NCI-H1048 (cell line): ENCODE results near the gene ATG10.
A peak's percentile ranks its signal among the peaks of the same experiment; 100 is the strongest.
"Not testable (repeated sequence)": the region's sequence is repeated elsewhere in the genome, so short reads cannot be mapped to it uniquely, and the experiment has no call there.

ENCODE experiments used
- DNase-seq: peaks from one replicate; lab custom pipeline; 2025; lab: John Stamatoyannopoulos, UW

Gene ATG10

GRCh38 chr5:82225525-82226172 is 253.8 kb downstream of the ATG10 start:
- peak; percentile 37 for DNase-seq

DNA sequence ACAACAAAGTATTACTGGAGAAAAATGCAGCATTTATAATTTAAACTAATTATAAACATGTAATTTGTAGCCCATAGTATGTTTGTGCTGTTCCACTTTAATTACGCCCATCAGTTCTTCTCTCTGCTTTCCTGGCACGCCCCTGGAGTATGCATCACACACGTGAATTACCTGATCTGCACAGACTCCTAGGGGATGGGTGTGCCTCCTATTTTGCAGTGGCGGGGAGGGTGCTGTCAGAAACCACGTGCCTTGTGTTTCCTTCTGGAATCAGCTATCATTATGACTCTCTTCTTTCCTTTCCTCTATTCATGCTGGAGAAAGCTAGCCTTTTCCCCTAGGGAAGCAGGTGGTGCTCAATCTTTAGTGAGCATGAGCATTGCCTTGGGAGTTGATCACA is 263.1 kb downstream of the ATG10 start:
- no peak for DNase-seq

DNA sequence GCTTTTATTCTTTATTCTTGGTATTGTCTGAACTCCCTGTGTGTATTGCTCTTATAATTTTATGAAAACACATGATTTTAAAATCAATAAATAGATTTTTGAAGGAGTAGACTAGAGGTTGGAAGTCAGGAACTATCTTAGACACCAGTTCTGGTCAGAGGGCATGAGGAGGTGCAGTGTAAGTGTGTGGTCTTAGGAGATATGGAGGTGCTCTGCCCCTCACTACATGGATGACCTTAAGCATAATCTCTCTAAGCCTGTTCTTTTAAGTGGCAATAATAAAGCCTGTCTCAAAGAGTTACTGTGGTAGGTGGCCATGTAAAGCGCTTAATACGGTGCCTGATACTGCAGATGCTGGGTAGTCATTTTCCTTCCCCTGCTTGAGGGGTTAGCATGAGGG is 272.3 kb downstream of the ATG10 start:
- no peak for DNase-seq

- DNase-seq = no peak
Measured at GRCh38 chr5:82244854-82245635, 273.2 kb downstream of the ATG10 start.

GRCh38 chr5:82246960-82247574 is 275.2 kb downstream of the ATG10 start:
- DNase-seq = no peak

GRCh38 chr5:82252744-82253143 is 280.9 kb downstream of the ATG10 start:
- DNase-seq = no peak

- no peak for DNase-seq
Measured at GRCh38 chr5:82255844-82256243, 284.0 kb downstream of the ATG10 start.

DNA sequence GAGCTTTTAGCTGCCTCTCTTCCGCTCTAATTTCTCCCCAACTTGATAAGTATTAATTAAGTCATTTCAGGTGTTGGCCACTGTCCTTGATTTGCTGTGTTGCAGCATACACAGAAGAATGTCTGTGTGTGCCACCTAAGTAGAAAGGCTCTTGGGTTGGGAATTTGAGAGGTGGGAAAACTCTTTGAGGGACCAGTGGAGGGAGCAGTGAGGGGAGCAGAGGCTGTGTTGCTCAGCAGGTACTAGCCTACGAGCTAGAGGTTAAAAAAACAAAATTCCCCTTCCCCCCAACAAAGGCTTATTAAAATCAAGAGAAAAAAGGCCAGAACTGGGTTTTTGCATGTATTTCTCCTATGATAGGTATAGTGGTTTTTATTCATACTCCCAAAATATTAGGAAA is 285.4 kb downstream of the ATG10 start:
- no peak for DNase-seq

DNA sequence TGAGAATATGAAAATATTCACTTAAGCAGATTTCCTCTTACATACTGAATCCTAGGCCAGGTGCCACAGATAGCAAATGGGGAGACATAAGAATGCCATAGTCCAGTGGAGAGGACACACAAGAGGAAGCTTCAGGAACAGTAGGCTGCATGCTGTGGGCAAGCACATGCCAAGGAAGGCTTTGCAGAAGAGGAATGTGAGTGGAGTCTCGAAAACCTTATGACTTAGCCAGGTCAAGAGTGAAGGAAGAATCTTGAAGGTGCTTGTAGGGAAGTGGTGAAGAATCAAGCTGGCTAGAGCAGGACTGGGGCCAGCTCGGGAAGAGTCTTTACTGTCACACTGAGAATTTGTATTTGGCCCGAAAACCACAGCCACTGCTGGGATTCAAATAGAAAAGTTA is 285.9 kb downstream of the ATG10 start:
- no peak for DNase-seq

GRCh38 chr5:82259172-82259800 is 287.5 kb downstream of the ATG10 start:
- DNase-seq = no peak

DNA sequence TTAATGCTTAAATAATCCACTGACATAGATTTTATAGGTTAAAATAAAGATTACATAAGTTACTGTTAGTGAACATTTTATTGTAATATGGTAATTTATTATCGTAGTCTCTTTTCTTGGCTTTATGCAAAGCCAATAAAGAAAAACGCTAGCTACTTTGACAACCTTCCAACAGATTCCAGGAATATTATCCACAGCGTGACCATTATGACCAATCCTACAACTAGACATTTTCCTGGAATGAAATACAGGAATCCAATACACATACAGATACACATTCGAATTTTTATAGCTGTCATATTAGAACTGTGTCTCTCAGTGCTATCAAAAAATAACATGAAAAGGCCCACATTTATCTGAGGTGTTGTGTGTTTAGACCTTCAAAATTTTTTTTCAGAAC is 293.2 kb downstream of the ATG10 start:
- no peak for DNase-seq

DNA sequence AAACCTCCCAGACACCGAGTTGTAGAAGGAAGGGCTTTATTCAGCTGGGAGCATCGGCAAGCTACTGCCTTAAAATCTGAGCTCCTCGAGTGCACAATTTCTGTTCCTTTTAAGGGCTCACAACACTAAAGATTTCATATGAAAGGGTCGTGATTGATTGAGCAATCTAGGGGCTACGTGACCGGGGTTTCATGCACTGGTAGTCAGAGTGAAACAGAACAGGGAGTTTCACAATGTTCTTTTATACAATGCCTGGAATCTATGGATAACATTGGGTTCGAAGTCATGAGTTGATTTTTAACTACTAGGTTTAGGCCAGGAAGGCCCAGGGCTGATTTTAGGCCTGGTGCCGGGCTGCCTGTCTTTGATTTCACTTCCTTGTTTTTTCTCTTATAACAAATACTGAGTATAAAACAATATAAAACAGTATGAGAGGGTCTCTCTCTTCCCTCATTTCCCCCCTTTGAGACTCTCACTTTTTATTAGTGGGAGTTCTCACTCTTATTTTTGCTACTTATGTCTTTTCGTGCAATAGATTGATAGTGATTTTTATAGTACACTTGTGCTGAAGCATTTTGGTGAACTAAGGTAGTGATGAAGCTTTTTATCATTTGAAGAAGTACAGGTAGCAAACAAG is 295.6 kb downstream of the ATG10 start:
- not testable (repeated sequence) for DNase-seq

- not testable (repeated sequence) for DNase-seq
Measured at GRCh38 chr5:82269363-82269762, 297.5 kb downstream of the ATG10 start.

DNA sequence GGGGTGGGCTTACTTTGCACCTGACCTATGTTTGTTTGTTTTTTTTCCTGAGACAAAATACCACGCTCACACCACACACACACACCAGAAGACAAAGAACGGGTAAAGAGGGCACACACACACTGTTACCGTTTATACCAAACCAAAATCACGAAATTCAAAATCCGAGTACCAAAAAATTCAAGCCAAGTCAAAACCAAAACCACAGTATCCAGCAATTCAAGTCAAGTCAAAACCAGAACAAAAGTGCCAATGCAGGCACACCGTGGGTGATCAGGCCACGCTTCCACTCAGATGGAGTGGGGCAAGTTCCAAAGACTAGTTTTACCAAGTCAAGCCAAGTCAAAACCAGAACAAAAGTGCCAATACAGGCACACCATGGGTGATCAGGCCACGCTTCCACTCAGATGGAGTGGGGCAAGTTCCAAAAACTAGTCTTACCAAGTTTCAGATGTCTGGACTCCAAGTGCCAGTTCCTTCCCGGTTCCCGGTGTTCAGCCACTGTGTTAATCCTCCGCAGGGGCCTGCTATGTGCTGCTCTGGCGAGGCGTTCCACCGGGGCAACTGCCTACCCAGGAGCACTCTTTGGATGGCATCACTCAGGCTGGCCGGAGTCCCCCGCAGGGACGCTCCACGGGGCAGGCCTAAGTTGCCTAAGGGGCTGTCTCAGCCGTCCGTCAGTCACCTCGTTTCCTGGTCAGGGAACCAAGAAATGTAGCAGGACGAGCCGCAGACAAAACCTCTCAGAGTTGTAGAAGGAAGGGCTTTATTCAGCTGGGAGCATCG is 300.9 kb downstream of the ATG10 start:
- not testable (repeated sequence) for DNase-seq

- not testable (repeated sequence) for DNase-seq
Measured at GRCh38 chr5:82273426-82273825, 301.6 kb downstream of the ATG10 start.

- DNase-seq = no peak
Measured at GRCh38 chr5:82274343-82275211, 302.8 kb downstream of the ATG10 start.

DNA sequence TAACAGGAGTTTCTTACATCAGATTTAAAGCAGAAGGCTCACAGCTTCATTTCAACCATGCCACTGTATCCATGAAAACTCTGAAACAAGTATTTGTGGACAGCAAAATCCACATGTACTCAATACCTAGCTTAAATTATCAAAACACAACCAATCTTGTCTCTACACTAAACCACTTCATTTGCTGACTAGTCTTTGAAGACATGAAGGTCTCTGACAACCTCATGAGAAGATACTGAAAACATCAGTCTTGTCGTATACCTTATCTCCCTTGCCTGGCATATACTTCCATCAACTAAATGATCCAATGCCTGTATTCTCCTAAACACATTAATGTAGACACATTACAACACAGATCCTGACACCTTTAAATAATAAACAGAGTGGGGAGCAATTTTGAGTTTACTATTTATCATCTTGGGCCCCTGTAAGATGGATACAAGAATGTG is 303.4 kb downstream of the ATG10 start:
- DNase-seq = no peak

DNA sequence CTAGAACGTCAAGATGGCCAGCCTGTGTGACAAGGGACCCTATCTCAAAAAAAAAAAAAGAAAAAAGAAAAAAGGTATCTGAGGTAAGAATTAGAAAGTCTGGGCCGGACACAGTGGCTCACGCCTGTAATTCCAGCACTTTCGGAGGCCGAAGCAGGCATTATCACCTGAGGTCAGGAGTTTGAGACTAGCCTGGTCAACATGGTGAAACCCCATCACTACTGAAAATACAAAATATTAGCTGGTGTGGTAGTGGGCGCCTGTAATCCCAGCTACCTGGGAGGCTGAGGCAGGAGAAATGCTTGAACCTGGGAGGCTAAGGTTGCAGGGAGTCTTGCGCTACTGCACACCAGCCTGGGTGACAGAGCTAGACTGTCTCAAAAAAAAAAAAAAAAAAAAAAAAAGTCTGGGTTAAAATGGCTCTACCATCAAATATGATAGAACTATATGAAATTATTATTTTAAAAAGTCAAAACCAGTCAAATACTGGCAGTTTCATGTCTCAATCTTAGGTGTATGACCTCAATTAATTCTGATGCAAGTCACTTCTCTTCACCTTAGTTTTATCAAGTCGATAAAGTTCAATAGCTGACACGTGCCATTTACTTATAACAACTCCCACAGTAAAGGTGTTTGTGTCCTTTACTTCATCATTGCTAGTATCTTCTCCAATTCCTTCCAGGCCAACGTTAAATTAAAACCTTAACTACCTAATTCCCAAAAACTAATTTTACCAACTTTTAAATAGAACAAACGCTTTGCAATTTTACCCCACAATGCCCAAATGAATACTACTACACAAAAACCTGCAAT is 305.2 kb downstream of the ATG10 start:
- no peak for DNase-seq

DNA sequence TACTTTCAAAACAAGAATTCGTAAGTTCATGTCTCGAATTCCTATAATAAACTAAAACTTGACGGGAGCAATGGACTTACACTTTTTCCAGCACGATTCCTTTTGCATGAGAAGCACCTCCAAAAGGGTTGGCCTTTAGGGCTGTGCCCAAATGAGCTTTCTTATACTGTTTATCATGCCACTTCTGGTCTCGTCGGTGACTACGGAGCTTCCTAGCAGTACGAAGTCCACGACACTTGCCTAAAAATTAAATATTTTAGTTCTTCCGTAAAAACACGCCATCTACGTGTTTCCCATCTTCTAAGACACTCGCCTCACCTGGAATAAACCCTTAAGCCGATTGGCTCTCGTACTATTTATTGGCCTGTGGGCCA is 305.8 kb downstream of the ATG10 start:
- DNase-seq = no peak
